Ishikawa (cell line): ENCODE measurements around the gene SKAP1.

ENCODE experiments used
- CEBPB ChIP-seq: IDR thresholded peaks from 2 replicates; pipeline ENCODE4 v1.6.1; 2012
- CREB1 ChIP-seq: IDR thresholded peaks from 2 replicates; pipeline ENCODE4 v1.6.1; 2012; ENCODE audit warnings: low read depth
- EGR1 ChIP-seq: IDR thresholded peaks from 2 replicates; pipeline ENCODE4 v1.6.1; 2012
- EP300 ChIP-seq: IDR thresholded peaks from 2 replicates; pipeline ENCODE4 v1.6.1; 2012; ENCODE audit warnings: borderline replicate concordance
- FOXM1 ChIP-seq: IDR thresholded peaks from 2 replicates; pipeline ENCODE4 v1.6.1; 2012; ENCODE audit warnings: low read depth, borderline replicate concordance
- NFIC ChIP-seq: IDR thresholded peaks from 2 replicates; pipeline ENCODE4 v1.6.1; 2012
- RAD21 ChIP-seq: IDR thresholded peaks from 2 replicates; pipeline ENCODE4 v1.6.1; 2012; ENCODE audit warnings: low read depth
- TAF1 ChIP-seq: IDR thresholded peaks from 2 replicates; pipeline ENCODE4 v1.6.1; 2012; ENCODE audit warnings: low read depth, mild to moderate bottlenecking
- TCF12 ChIP-seq: IDR thresholded peaks from 2 replicates; pipeline ENCODE4 v1.6.1; 2012; ENCODE audit warnings: low read depth
- TEAD4 ChIP-seq: IDR thresholded peaks from 2 replicates; pipeline ENCODE4 v1.6.1; 2012
- YY1 ChIP-seq: IDR thresholded peaks from 2 replicates; pipeline ENCODE4 v1.6.1; 2012; ENCODE audit warnings: low read depth
- ZBTB7A ChIP-seq: IDR thresholded peaks from 2 replicates; pipeline ENCODE4 v1.6.1; 2012; ENCODE audit warnings: low read depth
- TF ChIP-seq, protein P1 (sequence below): IDR thresholded peaks from 2 replicates; pipeline ENCODE4 v1.6.1; 2012; ENCODE audit warnings: low read depth, mild to moderate bottlenecking
- TF ChIP-seq, protein P2 (sequence below): IDR thresholded peaks from 2 replicates; pipeline ENCODE4 v1.6.1; 2012
- TF ChIP-seq, protein P3 (sequence below): IDR thresholded peaks from 2 replicates; pipeline ENCODE4 v1.6.1; 2012

Gene SKAP1

DNA sequence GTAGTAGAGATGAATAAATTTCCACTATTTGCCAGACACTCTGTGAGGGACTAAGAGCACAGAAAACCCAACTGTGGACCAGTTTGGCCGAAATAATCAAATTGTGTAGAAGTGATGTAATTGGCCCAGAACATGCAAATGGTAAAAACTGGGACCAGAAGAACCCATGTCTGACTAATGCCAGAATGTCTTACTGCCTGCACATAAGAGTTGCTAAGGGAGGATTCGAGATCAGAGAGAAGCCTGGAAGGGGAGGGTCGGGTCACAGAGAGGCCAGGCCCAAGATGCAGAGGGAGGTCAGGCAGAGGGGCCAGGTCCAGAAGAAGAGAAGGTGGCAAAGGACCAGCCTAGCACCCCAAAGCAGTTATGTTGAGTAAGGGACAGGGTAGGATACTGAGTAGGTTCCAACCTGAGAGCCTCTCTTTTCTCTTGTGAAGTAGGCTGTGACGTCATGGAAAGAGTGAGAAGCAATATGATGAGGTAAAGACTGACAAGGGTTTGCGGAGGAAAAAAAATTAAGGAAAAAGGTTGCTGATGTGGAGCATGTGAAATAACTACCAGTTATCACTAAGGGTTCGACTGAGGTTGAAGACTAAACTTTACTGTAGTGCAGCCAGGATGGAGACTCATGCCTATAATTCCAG is 53.2 kb downstream of the SKAP1 start:
- TF ChIP-seq YY1 (no peak), CREB1 (no peak), FOXM1 (no peak), EGR1 (no peak), TEAD4 (no peak), NFIC (no peak), RAD21 (no peak)
- TF ChIP-seq, protein P1, sequence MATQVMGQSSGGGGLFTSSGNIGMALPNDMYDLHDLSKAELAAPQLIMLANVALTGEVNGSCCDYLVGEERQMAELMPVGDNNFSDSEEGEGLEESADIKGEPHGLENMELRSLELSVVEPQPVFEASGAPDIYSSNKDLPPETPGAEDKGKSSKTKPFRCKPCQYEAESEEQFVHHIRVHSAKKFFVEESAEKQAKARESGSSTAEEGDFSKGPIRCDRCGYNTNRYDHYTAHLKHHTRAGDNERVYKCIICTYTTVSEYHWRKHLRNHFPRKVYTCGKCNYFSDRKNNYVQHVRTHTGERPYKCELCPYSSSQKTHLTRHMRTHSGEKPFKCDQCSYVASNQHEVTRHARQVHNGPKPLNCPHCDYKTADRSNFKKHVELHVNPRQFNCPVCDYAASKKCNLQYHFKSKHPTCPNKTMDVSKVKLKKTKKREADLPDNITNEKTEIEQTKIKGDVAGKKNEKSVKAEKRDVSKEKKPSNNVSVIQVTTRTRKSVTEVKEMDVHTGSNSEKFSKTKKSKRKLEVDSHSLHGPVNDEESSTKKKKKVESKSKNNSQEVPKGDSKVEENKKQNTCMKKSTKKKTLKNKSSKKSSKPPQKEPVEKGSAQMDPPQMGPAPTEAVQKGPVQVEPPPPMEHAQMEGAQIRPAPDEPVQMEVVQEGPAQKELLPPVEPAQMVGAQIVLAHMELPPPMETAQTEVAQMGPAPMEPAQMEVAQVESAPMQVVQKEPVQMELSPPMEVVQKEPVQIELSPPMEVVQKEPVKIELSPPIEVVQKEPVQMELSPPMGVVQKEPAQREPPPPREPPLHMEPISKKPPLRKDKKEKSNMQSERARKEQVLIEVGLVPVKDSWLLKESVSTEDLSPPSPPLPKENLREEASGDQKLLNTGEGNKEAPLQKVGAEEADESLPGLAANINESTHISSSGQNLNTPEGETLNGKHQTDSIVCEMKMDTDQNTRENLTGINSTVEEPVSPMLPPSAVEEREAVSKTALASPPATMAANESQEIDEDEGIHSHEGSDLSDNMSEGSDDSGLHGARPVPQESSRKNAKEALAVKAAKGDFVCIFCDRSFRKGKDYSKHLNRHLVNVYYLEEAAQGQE = no peak
- TF ChIP-seq, protein P2, sequence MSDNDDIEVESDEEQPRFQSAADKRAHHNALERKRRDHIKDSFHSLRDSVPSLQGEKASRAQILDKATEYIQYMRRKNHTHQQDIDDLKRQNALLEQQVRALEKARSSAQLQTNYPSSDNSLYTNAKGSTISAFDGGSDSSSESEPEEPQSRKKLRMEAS = no peak

DNA sequence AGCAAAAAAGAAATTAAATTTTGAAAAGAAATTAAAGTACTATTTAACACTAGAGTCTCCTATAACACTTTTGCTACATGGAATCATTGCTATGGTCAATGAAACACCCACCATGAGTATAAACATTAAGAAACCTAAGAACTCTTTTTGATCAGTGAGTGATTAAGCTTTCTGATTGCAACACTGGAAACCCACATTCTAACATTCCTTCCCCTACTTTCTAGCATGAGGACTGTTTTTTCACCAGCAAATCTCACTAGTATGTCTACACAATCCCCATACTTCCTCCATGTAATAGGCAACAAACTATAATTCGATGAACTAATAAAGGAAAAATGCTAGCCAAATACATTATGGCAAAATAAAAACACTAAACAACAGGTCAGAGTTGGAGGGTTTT is 54.7 kb downstream of the SKAP1 start:
- TF ChIP-seq NFIC = no peak
- TF ChIP-seq, protein P2 = no peak
- no peak for TF ChIP-seq ZBTB7A
- TF ChIP-seq EP300 = no peak
- no peak for TF ChIP-seq TAF1

DNA sequence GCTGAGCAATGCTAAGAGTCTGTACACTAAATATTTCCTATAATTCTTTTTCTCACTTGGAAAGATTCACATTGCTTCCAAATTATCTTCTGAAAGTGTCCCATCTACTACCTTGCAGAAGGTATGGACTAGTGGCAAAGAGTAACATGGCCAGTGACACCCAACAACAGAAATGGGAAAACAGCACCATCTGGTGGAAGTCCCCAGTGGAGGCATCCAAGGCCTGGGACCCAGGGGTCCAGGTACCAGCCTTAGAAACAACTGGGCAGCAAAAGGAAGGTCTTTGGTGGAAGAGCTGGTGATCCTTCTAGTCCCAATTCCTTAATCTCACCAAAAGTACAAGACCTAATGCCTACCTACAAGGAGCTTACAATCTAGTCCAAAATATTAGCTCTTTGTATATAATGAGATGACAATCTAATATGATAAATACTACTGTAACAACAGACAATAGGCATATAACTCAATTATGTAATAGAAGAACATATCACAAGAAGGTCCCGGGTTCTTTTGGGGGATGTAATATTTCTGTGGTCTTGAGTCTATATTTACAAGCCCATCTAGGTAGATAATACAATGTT is 55.3 kb downstream of the SKAP1 start:
- TF ChIP-seq CREB1 = no peak
- TF ChIP-seq ZBTB7A = no peak
- TF ChIP-seq RAD21 = peak; percentile 82

DNA sequence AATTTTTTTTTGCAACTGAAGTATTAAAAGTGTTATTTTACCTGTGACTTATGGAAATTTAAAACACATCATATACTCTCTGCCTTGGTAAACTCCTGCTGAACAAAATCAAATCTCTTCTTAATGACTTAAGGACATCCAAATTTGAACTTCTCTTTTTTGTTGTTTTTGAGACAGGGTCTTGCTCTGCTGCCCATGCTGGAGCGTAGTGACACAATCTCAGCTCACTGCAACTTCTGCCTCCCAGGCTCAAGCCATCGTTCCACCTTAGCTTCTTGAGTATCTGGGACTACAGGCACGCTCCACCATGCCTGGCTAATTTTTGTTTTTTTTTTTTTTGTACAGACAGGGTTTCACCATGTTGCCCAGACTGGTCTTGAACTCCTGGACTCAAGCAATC is 56.1 kb downstream of the SKAP1 start:
- TF ChIP-seq EP300 (no peak), YY1 (no peak)
- TF ChIP-seq, protein P3, sequence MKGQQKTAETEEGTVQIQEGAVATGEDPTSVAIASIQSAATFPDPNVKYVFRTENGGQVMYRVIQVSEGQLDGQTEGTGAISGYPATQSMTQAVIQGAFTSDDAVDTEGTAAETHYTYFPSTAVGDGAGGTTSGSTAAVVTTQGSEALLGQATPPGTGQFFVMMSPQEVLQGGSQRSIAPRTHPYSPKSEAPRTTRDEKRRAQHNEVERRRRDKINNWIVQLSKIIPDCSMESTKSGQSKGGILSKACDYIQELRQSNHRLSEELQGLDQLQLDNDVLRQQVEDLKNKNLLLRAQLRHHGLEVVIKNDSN = no peak

DNA sequence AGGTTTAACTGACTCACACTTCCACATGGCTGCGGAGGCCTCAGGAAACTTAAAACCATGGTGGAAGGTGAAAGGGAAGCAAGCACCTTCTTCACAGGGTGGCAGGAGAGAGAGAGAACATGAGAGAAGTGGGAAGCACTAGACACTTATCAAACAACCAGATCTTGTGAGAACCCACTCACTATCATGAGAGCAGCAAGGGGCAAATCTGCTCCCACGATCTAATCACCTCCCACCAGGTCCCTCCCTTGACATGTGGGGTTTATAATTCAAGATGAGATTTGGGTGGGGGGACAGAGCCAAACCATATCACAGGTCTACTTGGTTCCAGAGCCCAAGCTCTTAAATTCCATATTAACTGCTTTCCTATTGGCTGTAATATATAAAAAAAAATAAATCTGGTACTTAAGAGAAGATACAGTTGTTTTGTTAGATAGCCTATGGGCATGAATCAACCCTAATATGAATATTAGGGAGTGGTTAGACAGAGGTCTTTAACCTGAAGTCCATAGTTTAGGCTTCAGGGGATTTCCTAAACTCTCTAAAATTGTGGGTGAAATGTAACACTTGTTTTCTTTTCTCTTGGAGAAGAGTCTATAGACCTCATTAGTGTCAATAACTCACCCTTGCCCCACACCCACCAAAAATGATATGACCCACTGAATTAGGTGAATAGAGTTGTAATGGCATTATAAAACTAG is 56.7 kb downstream of the SKAP1 start:
- TF ChIP-seq CREB1 (no peak), FOXM1 (no peak), YY1 (no peak), CEBPB (no peak), EGR1 (no peak)
- TF ChIP-seq, protein P3 = no peak
- TF ChIP-seq, protein P2 = no peak

DNA sequence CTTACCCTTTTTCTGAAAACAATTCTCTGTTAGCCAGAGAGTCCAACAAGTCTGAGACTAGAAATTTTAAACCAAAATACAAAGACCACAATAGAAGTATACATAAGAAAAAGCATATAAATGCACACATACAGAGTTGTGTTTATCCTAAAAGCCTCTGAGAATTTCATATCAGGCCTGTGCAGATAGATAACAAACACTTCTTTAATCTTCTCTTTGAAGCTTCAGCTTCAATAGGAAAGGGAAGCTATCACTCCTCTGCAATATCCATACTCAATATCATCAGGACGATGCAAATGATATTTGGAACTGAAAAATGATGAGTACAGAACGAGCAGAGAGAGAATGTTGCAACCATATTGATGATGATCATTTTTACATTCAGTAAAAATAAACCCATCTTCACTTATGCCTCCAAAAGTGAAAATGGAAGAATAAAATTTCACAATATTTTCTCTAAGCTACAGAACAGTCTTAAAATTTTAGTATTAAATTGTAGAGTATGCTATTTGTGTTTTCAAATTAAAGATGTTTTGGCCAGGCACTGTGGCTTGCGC is 61.6 kb downstream of the SKAP1 start:
- no peak for TF ChIP-seq TCF12
- TF ChIP-seq ZBTB7A = no peak
- no peak for TF ChIP-seq CREB1
- TF ChIP-seq EGR1 = no peak
- TF ChIP-seq, protein P2 = no peak
- no peak for TF ChIP-seq YY1
- TF ChIP-seq, protein P3 = no peak
- no peak for TF ChIP-seq EP300
- no peak for TF ChIP-seq RAD21

DNA sequence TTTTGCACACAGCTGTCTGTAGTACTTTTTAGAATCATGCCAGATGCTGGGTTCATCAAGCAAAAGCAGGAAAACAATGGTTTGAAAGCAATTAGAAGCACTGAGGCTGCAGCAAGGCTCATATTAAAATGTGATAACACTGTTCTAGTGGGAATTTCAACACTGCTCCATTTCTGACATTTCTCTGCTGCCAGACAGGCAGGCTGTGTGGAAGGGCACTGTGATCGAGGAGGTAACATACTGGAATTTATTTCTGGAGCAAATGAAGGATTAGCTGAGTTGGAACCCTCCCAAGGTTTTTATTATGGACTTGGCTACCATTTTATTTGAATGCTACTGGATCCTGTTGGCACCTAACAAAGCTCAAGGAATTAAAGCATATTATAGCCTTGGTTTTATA is 66.9 kb downstream of the SKAP1 start:
- TF ChIP-seq FOXM1 (no peak), CEBPB (no peak), TAF1 (no peak), RAD21 (no peak), NFIC (no peak), TEAD4 (no peak), ZBTB7A (no peak), TCF12 (no peak), YY1 (no peak), CREB1 (no peak), EP300 (no peak), EGR1 (no peak)
- TF ChIP-seq, protein P2 = no peak
- TF ChIP-seq, protein P1 = no peak
- TF ChIP-seq, protein P3 = no peak
